Heart left ventricle (tissue), 16 donors: ENCODE measurements around the gene STON2. TPM values are rescaled to one million over a fixed set of nuclear protein-coding genes. Genes with fewer than 3 reads are reported as not detected.

Experiments used
- ATAC-seq, 4 donors: fragments of 200-7000 bp; cut with Tn5 transposase; one replicate each; pipeline ENCODE4 v1.9.1; 2020 to 2022; ENCODE audit warnings: moderate library complexity in 4 of 4, mild to moderate bottlenecking in 3 of 4, moderate number of reproducible peaks in 1 of 4
- DNase-seq, 5 donors: peaks; one replicate each; pipeline ENCODE4 v3.0.0-alpha.2; 2020
- H3K27ac ChIP-seq, 12 donors: fragments of 200-600 bp; sonication (generic) in 4 of 12; one replicate each; pipeline versions ENCODE4 v1.5.0 to v1.8.0; 2016 to 2022; ENCODE audit warnings: mild to moderate bottlenecking in 2 of 12
- H3K27me3 ChIP-seq, 9 donors: fragments of 200-600 bp; sonication (generic) in 2 of 9; one replicate each; pipeline versions ENCODE4 v1.5.1 to v1.8.0; 2016 to 2022; ENCODE audit warnings: mild to moderate bottlenecking in 3 of 9
- H3K36me3 ChIP-seq, 9 donors: fragments of 200-600 bp; sonication (generic) in 2 of 9; one replicate each; pipeline versions ENCODE4 v1.5.0 to v1.8.0; 2018 to 2022; ENCODE audit warnings: mild to moderate bottlenecking in 2 of 9
- H3K4me1 ChIP-seq, 12 donors: fragments of 200-600 bp; sonication (generic) in 4 of 12; one replicate each; pipeline versions ENCODE4 v1.5.0 to v1.8.0; 2016 to 2022; ENCODE audit warnings: mild to moderate bottlenecking in 3 of 12
- H3K4me3 ChIP-seq, 12 donors: fragments of 200-600 bp; sonication (generic) in 4 of 12; one replicate each; pipeline versions ENCODE4 v1.5.0 to v1.8.0; 2017 to 2022; ENCODE audit warnings: mild to moderate bottlenecking in 9 of 12, moderate library complexity in 4 of 12
- H3K9me3 ChIP-seq, 12 donors: fragments of 200-600 bp; sonication (generic) in 4 of 12; one replicate each; pipeline versions ENCODE4 v1.5.0 to v1.8.0; 2016 to 2022; ENCODE audit warnings: mild to moderate bottlenecking in 1 of 12
- CTCF ChIP-seq, 12 donors: fragments of 200-600 bp; sonication (generic) in 4 of 12; IDR thresholded peaks; one replicate each; pipeline versions ENCODE4 v1.5.0 to v1.8.0; 2018 to 2022; ENCODE audit warnings: antibody characterized with exemption in 12 of 12, mild to moderate bottlenecking in 5 of 12
- POLR2A ChIP-seq, 2 donors: fragments of 450-650 bp; IDR thresholded peaks; one replicate each; pipeline ENCODE4 v1.6.1; 2017; ENCODE audit warnings: antibody characterized with exemption in 2 of 2, mild to moderate bottlenecking in 2 of 2, moderate library complexity in 2 of 2
- WGBS, 4 donors: extraction: QIAGEN DNeasy Blood & Tissue Kit in 2 of 4; methylation state at CpG; one replicate each; pipeline versions ENCODE4 v1.1.5 to v1.1.7; 2013 to 2018; 5-methylcytosine and 5-hydroxymethylcytosine counted together
- intact Hi-C, 10 donors: fragments of 100-400 bp; cut with DNase I; formaldehyde crosslinking; loops; one replicate each; pipeline versions ENCODE4 v1.11.1 to v1.14.2; 2022
- polyA plus RNA-seq, 2 donors: library from polyadenylated mRNA; stranded (reverse); fragments of 200-250 nt; gene quantifications; one replicate each; pipeline ENCODE4 v1.2.3, GENCODE V29; 2013
- total RNA-seq, 9 donors: library from RNA; depleted of rRNA in 2 of 9; stranded (reverse); fragments of >200 nt in 2 of 9; fragmentation: NEBNext Ultra II Directional in 3 of 9; extraction: Animal tissue kit (Norgen Biotek cat#: 25700) in 3 of 9; gene quantifications; one replicate each; pipeline versions ENCODE4 v1.1.0 to v1.2.4, GENCODE V29; 2016 to 2023
- donor health status: ischemic (EF 13 %, LVEDD 7.1; RV severe dilation, severe dysfunction).
- donor health status: healthy with polysubstance abuse.
- donor health status: DM: no; HTN: yes; CAD: no.
- donor health status: DM: no; HTN: no; CAD: no.
- donor health status: ischemic (EF 25% LVEDD 6.9; RV normal size, moderate dysfunction).
- donor health status: ischemic (EF 25% LVEDD 5.7; RV mildly dilated, moderate dysfunction).
- donor health status: healthy.
- donor health status: DM: yes; HTN: yes; CAD: no.
- donor health status: ischemic (EF 35%, LVEDD 5.7; RV mildly dilated, moderate dysfunction).
- donor health status: nonischemic (EF 11% LVEDD 7.7; RV severe dilation, severe dysfunction).
- donor health status: DM: yes; HTN: yes; CAD: no.
- donor health status: PGD.
- donor health status: ischemic (EF 29% LVEDD 5.4; RV normal size, mild dysfunction).
- donor health status: nonischemic (EF 23%, LVEDD 6.1; RV moderate dilation, normal function).

Gene STON2
- total and polyA plus RNA-seq, 11 donors = 0.28 to 27.5 (median 7.0) TPM

- WGBS, 4 donors = 63 to 70% (median 68%) methylated on average over 4 of the region's 4 CpGs
- Histone ChIP-seq H3K4me1 (peaks cover 0 to 26% (median 12%) of the 10 kb centered on the region in 12 donors), H3K36me3 (no peaks in the 10 kb centered on the region), H3K9me3 (no peaks in the 10 kb centered on the region), H3K27ac (no peak overlapping the region), H3K4me3 (no peak overlapping the region), H3K27me3 (peaks cover 5 to 83% (median 29%) of the 10 kb centered on the region in 9 donors)
- ATAC-seq = no peak
- no peak for TF ChIP-seq CTCF (IDR thresholded peaks at IDR 0.05)
- TF ChIP-seq POLR2A (IDR thresholded peaks at IDR 0.05) = no peak
- intact Hi-C loops = no loop called here
- no peak for DNase-seq
These were observed 37.1 kb upstream of the STON2 start for GRCh38 chr14:81437244-81437643.

GRCh38 chr14:81436296-81437138 is 36.4 kb upstream of the STON2 start:
- peak overlapping the region; percentile 39 to 74 (median 60) for H3K4me3 ChIP-seq
- H3K27ac ChIP-seq = peak overlapping the region in 8 of 12 donors; percentile 1 to 67 (median 37)
- H3K4me1 ChIP-seq = peaks cover 0 to 27% (median 12%) of the 10 kb centered on the region in 12 donors
- H3K9me3 ChIP-seq = no peaks in the 10 kb centered on the region
- WGBS, 4 donors = 2 to 6% (median 3%) methylated on average over 23 to 79 of the region's 79 CpGs
- peaks cover 5 to 84% (median 26%) of the 10 kb centered on the region in 9 donors for H3K27me3 ChIP-seq
- intact Hi-C loops = no loop called here
- DNase-seq = peak; percentile 77 to 88 (median 81)
- H3K36me3 ChIP-seq = no peaks in the 10 kb centered on the region
- TF ChIP-seq CTCF (IDR thresholded peaks at IDR 0.05) = no peak
- peak in 1 of 2 donors; percentile 30 for TF ChIP-seq POLR2A (IDR thresholded peaks at IDR 0.05)
- ATAC-seq = peak; percentile 64 to 99 (median 96)

GRCh38 chr14:81435391-81436295 is 35.5 kb upstream of the STON2 start:
- Histone ChIP-seq H3K9me3 (no peaks in the 10 kb centered on the region), H3K4me3 (peak overlapping the region; percentile 39 to 74 (median 60)), H3K27ac (peak overlapping the region in 8 of 12 donors; percentile 1 to 69 (median 46)), H3K4me1 (peaks cover 0 to 27% (median 12%) of the 10 kb centered on the region in 12 donors), H3K27me3 (peaks cover 5 to 75% (median 26%) of the 10 kb centered on the region in 9 donors), H3K36me3 (no peaks in the 10 kb centered on the region)
- WGBS, 4 donors = 1 to 5% (median 2%) methylated on average over 8 to 73 of the region's 73 CpGs
- ATAC-seq = peak in 3 of 4 donors; percentile 43 to 59 (median 52)
- TF ChIP-seq POLR2A (IDR thresholded peaks at IDR 0.05) = no peak
- no peak for TF ChIP-seq CTCF (IDR thresholded peaks at IDR 0.05)
- peak; percentile 42 to 70 (median 44) for DNase-seq
- intact Hi-C loops = no loop called here
